Measurements from ENCODE around the gene ATP5F1A. TPM values are rescaled to one million over a fixed set of nuclear protein-coding genes. Genes with fewer than 3 reads are reported as not detected.

The ATP5F1A gene
- polyA plus RNA-seq, 1 donor (not counting 4 experiments of a cell fraction or from before 2014, with no cell fraction given): 512 TPM

GRCh38 chr18:46037512-46038305 lies 60.4 kb downstream of the ATP5F1A start:
- dilution Hi-C loops (cut with MboI; ENCODE audit: extremely low pct_ligation_motif_present, low sequenced_read_pairs): no loop called here
- H3K9me3 ChIP-seq (ENCODE audit: control insufficient read depth, low read depth, low read length): no peaks in the 10 kb centered on the region
- no peak overlapping the region for H3K27ac ChIP-seq (ENCODE audit: control insufficient read depth, insufficient read depth, low read length)
- peaks cover 26% of the 10 kb centered on the region for H3K4me1 ChIP-seq (ENCODE audit: control insufficient read depth, extremely low read depth, insufficient read depth, low read length)
- no peak overlapping the region for H2AFZ ChIP-seq (ENCODE audit: control insufficient read depth, low read length)
- H3K27me3 ChIP-seq (ENCODE audit: control insufficient read depth, extremely low read depth, insufficient read depth, low read length): no peaks in the 10 kb centered on the region
- FAIRE-seq (no peak), DNase-seq (ENCODE audit: low read depth, low spot score) (no peak)
- H3K9ac ChIP-seq (ENCODE audit: control insufficient read depth, extremely low read depth, insufficient read depth, low read length): no peak overlapping the region
- TF ChIP-seq EZH2 (IDR thresholded peaks at IDR 0.05; ENCODE audit: low read length) (no peak), CTCF (optimal IDR thresholded peaks at IDR 0.05 in 1 of 3, IDR thresholded peaks at IDR 0.05 in 1 of 3, conservative IDR thresholded peaks at IDR 0.05 in 1 of 3; ENCODE audit: extremely low read depth in 1 of 3, insufficient read depth in 2 of 3, low read length in 3 of 3) (no peak)
- peaks cover 9% of the 10 kb centered on the region for H3K79me2 ChIP-seq (ENCODE audit: control insufficient read depth, insufficient read depth, low read length)
- no peak overlapping the region for H3K4me2 ChIP-seq (ENCODE audit: control insufficient read depth, extremely low read depth, insufficient read depth, low read depth, low read length)
- H4K20me1 ChIP-seq (ENCODE audit: control insufficient read depth, extremely low read depth, insufficient read depth, low read length): no peaks in the 10 kb centered on the region
- no peak overlapping the region for H3K4me3 ChIP-seq (ENCODE audit: control insufficient read depth in 2 of 3, extremely low read depth in 1 of 3, insufficient read depth in 2 of 3, low read depth in 1 of 3, low read length in 3 of 3)
- no peaks in the 10 kb centered on the region for H3K9me1 ChIP-seq (ENCODE audit: control insufficient read depth, extremely low read depth, insufficient read depth, low read length)
- peaks cover 4 to 11% of the 10 kb centered on the region in 2 experiments for H3K36me3 ChIP-seq (ENCODE audit: control insufficient read depth in 2 of 2, extremely low read depth in 1 of 2, insufficient read depth in 2 of 2, low read length in 2 of 2)

GRCh38 chr18:46035696-46036680 lies 62.1 kb downstream of the ATP5F1A start:
- dilution Hi-C loops (cut with MboI; ENCODE audit: extremely low pct_ligation_motif_present, low sequenced_read_pairs): no loop called here
- Histone ChIP-seq H3K27me3 (ENCODE audit: control insufficient read depth, extremely low read depth, insufficient read depth, low read length) (no peaks in the 10 kb centered on the region), H3K36me3 (ENCODE audit: control insufficient read depth in 2 of 2, extremely low read depth in 1 of 2, insufficient read depth in 2 of 2, low read length in 2 of 2) (peaks cover 4 to 15% of the 10 kb centered on the region in 2 experiments), H3K79me2 (ENCODE audit: control insufficient read depth, insufficient read depth, low read length) (peaks cover 6% of the 10 kb centered on the region), H2AFZ (ENCODE audit: control insufficient read depth, low read length) (no peak overlapping the region), H3K9me1 (ENCODE audit: control insufficient read depth, extremely low read depth, insufficient read depth, low read length) (no peaks in the 10 kb centered on the region), H3K9ac (ENCODE audit: control insufficient read depth, extremely low read depth, insufficient read depth, low read length) (no peak overlapping the region), H3K4me1 (ENCODE audit: control insufficient read depth, extremely low read depth, insufficient read depth, low read length) (peaks cover 12% of the 10 kb centered on the region), H3K27ac (ENCODE audit: control insufficient read depth, insufficient read depth, low read length) (no peak overlapping the region), H3K4me2 (ENCODE audit: control insufficient read depth, extremely low read depth, insufficient read depth, low read depth, low read length) (no peak overlapping the region), H3K9me3 (ENCODE audit: control insufficient read depth, low read depth, low read length) (no peaks in the 10 kb centered on the region), H4K20me1 (ENCODE audit: control insufficient read depth, extremely low read depth, insufficient read depth, low read length) (no peaks in the 10 kb centered on the region), H3K4me3 (ENCODE audit: control insufficient read depth in 2 of 3, extremely low read depth in 1 of 3, insufficient read depth in 2 of 3, low read depth in 1 of 3, low read length in 3 of 3) (no peak overlapping the region)
- TF ChIP-seq EZH2 (IDR thresholded peaks at IDR 0.05; ENCODE audit: low read length) (no peak), CTCF (optimal IDR thresholded peaks at IDR 0.05 in 1 of 3, IDR thresholded peaks at IDR 0.05 in 1 of 3, conservative IDR thresholded peaks at IDR 0.05 in 1 of 3; ENCODE audit: extremely low read depth in 1 of 3, insufficient read depth in 2 of 3, low read length in 3 of 3) (no peak)
- no peak for DNase-seq (ENCODE audit: low read depth, low spot score)
- FAIRE-seq: no peak
